Astrocyte of the cerebellum (primary cell): ENCODE results near the gene WWOX.

ENCODE experiments used
- DNase-seq: peaks from one replicate; pipeline ENCODE4 v3.0.0-alpha.2; 2011; ENCODE audit warnings: low read depth
- H3K4me3 ChIP-seq: 2 replicates; pipeline ENCODE4 v1.5.1; 2011; ENCODE audit warnings: mild to moderate bottlenecking, low read depth, low read length, moderate library complexity
- in situ Hi-C: cut with HindIII; loops from 2 replicates; pipeline ENCODE4 v1.10.0; 2017; ENCODE audit warnings: low sequenced_read_pairs
- TF ChIP-seq, protein P1 (sequence below): IDR thresholded peaks from 2 replicates; pipeline ENCODE4 v1.5.1; 2012; ENCODE audit warnings: low read length, low read depth, moderate library complexity, mild to moderate bottlenecking; ENCODE audit errors: missing control alignments

Gene WWOX

GRCh38 chr16:78804058-78804735 is 704.7 kb downstream of the WWOX start:
- in situ Hi-C loops, result no loop called here
- no peak for DNase-seq
- TF ChIP-seq, protein P1, sequence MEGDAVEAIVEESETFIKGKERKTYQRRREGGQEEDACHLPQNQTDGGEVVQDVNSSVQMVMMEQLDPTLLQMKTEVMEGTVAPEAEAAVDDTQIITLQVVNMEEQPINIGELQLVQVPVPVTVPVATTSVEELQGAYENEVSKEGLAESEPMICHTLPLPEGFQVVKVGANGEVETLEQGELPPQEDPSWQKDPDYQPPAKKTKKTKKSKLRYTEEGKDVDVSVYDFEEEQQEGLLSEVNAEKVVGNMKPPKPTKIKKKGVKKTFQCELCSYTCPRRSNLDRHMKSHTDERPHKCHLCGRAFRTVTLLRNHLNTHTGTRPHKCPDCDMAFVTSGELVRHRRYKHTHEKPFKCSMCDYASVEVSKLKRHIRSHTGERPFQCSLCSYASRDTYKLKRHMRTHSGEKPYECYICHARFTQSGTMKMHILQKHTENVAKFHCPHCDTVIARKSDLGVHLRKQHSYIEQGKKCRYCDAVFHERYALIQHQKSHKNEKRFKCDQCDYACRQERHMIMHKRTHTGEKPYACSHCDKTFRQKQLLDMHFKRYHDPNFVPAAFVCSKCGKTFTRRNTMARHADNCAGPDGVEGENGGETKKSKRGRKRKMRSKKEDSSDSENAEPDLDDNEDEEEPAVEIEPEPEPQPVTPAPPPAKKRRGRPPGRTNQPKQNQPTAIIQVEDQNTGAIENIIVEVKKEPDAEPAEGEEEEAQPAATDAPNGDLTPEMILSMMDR, result no peak
- no peak overlapping the region for H3K4me3 ChIP-seq

DNA sequence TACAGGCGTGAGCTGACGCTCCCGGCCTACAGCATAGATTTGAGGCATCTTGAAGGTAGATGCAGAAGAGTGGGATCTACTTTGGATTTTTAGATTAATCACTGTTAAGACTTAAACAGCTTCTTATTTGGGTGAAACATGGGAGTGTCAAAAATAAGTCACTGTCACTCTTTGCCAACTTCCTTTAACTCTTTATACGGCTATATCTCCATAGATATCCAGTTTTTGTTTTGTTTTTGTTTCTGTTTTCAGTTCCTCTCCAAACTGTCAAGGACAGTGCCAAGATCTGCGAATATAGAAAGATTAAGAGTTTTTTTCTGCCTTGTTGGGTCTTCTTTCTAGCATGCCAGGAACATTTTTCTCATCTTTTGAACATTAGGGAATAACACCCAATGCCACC is 706.1 kb downstream of the WWOX start:
- DNase-seq, result no peak
- H3K4me3 ChIP-seq, result no peak overlapping the region
- TF ChIP-seq, protein P1, result no peak
- in situ Hi-C loops, result no loop called here

DNA sequence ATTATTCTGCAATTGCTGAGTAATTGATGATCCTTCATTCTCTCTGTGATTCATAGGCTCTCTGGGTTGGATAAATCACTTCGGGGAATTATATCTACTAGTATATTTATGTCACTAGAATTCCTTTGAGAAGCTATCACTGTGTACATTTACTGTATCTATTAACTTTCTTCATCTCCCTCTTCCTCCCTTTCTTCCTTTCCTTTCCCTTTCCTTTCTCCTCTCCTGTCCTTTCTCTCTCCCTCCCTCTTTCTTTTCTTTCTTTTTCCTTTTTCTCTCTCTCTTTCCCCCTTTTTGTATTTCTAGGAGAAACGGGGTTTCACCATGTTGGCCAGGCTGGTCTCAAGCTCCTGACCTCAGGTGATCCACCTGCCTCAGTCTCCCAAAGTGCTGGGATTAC is 711.8 kb downstream of the WWOX start:
- no peak for DNase-seq
- H3K4me3 ChIP-seq, result no peak overlapping the region
- TF ChIP-seq, protein P1, result no peak
- in situ Hi-C loops, result no loop called here

DNA sequence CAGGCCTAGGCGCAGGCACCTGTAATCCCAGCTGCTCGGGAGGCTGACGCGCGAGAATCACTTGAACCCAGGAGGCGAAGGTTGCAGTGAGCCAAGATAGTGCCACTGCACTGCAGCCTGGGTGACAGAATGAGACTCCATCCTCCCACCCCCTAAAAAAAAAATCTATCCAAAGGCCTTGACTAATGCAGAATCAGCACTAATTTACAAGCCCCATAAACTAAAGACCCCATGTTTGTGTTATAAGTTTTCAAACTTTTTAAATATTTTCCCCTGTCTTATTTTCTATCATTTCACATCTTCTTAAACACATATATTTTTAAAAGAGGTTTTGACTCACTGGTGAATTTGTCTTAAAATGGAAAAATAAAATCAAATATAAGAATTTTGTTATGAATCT is 713.1 kb downstream of the WWOX start:
- no peak overlapping the region for H3K4me3 ChIP-seq
- TF ChIP-seq, protein P1, result no peak
- in situ Hi-C loops, result no loop called here
- DNase-seq, result no peak

DNA sequence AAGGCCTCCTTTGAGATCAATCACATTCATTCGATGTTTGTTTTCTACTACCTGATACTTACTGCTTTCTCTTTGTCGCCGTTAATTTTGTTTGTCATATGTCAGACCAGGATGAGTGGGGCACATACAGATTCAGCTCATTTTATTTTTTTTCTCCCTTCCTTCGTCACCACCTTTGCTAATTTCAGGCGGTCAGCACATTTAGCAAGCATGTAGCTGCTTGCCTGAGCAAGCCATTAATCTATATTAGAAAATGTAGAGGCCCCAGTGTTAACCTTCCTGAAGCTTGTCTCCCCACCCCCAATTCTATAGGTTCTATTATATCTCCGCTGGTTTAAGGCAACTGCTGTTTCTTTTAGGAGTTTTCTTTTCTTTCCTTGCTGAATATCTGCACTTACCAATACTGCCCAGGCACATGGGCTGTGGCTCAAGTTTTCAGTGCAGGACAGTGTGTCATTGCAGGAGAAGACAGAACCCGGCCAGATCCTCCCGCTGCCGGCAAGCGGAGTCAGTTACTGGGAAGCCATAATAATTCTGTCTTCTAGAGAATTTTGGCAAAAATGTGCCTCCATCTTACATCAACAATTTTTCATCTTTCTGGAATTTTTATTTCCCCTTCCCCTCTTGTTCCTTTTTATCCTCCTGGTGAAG is 714.3 kb downstream of the WWOX start:
- in situ Hi-C loops, result no loop called here
- TF ChIP-seq, protein P1, result no peak
- no peak overlapping the region for H3K4me3 ChIP-seq
- DNase-seq, result no peak

DNA sequence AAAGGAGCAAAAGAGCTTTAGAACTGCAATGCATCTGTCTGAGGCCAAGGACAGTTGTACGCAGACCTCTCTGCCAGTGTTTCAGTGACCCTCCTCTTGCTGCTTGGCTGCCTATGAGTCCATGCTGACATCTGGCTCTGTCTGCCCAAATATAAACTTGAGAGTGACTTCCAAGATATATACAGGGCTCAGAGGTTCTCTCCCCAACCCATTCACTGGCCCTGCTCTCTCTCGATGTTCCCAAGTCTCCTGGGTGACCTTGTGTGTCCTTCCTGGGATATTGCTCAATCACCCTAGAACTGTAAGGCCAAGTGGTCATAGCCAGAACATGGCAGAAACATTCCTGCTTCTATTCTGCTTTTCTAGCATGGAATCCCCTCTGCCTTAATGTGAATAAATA is 716.3 kb downstream of the WWOX start:
- TF ChIP-seq, protein P1, result no peak
- no peak overlapping the region for H3K4me3 ChIP-seq
- DNase-seq, result no peak
- in situ Hi-C loops, result no loop called here
